Fibroblast of lung (primary cell): ENCODE data around the gene ZFYVE28. TPM values are rescaled to one million over a fixed set of nuclear protein-coding genes. Genes with fewer than 3 reads are reported as not detected.

Source experiments
- DNase-seq, 2 donors: peaks; one replicate each; pipeline versions ENCODE4 v3.0.0 to v3.0.0-alpha.2; 2010; ENCODE audit warnings: low read depth in 2 of 2
- H2AFZ ChIP-seq: 2 replicates; pipeline ENCODE4 v1.5.1; 2012; ENCODE audit warnings: low read length, control low read depth, inconsistent platforms
- H3K27ac ChIP-seq: 2 replicates; pipeline ENCODE4 v1.5.1; 2011; ENCODE audit warnings: low read length, control low read depth; ENCODE audit not compliant: insufficient read depth
- H3K27me3 ChIP-seq: 2 replicates; pipeline ENCODE4 v1.5.1; 2011; ENCODE audit warnings: mild to moderate bottlenecking, low read length; ENCODE audit not compliant: control insufficient read depth, insufficient read depth
- H3K36me3 ChIP-seq: 2 replicates; pipeline ENCODE4 v1.5.1; 2011; ENCODE audit warnings: low read length; ENCODE audit not compliant: control insufficient read depth, insufficient read depth
- H3K4me1 ChIP-seq: 2 replicates; pipeline ENCODE4 v1.5.1; 2011; ENCODE audit warnings: low read length; ENCODE audit not compliant: control insufficient read depth, insufficient read depth; ENCODE audit errors: extremely low read depth
- H3K4me2 ChIP-seq: 2 replicates; pipeline ENCODE4 v1.5.1; 2011; ENCODE audit warnings: low read length, control low read depth; ENCODE audit not compliant: insufficient read depth; ENCODE audit errors: extremely low read depth
- H3K4me3 ChIP-seq, 4 experiments: fragments of 200-600 bp in 1 of 4; sonication (generic) in 1 of 4; replicated peaks in 1 of 4; 2 replicates each; pipeline ENCODE4 v1.5.1; 2011 to 2016; ENCODE audit warnings: low read length in 4 of 4, low read depth in 3 of 4, mild to moderate bottlenecking in 3 of 4, control low read depth in 2 of 4, inconsistent platforms in 1 of 4, mixed read lengths in 1 of 4; ENCODE audit not compliant: insufficient read depth in 1 of 4; ENCODE audit errors: control extremely low read depth in 1 of 4
- H3K79me2 ChIP-seq: 2 replicates; pipeline ENCODE4 v1.5.1; 2012; ENCODE audit warnings: mild to moderate bottlenecking, low read length, inconsistent platforms; ENCODE audit not compliant: control insufficient read depth, insufficient read depth
- H3K9ac ChIP-seq: 2 replicates; pipeline ENCODE4 v1.5.1; 2011; ENCODE audit warnings: mild to moderate bottlenecking, low read length, control low read depth; ENCODE audit not compliant: insufficient read depth
- H3K9me3 ChIP-seq: 2 replicates; pipeline ENCODE4 v1.5.1; 2012; ENCODE audit warnings: low read depth, low read length; ENCODE audit not compliant: control insufficient read depth, insufficient read depth
- H4K20me1 ChIP-seq: 2 replicates; pipeline ENCODE4 v1.5.1; 2011; ENCODE audit warnings: low read length; ENCODE audit not compliant: control insufficient read depth, insufficient read depth; ENCODE audit errors: extremely low read depth
- EZH2 ChIP-seq: IDR thresholded peaks from 2 replicates; pipeline ENCODE4 v1.5.1; 2012; ENCODE audit warnings: low read length, control low read depth, mild to moderate bottlenecking; ENCODE audit errors: missing control alignments
- polyA plus RNA-seq, 2 donors: library from polyadenylated mRNA; depleted of rRNA in 1 of 2; stranded (reverse) in 1 of 2; unstranded in 1 of 2; fragments of >200 nt; gene quantifications; 2 replicates each; pipeline ENCODE4 v1.2.1, GENCODE V29; 2011 to 2012; ENCODE audit warnings: missing spikeins in 1 of 2
- total RNA-seq: library from RNA; depleted of rRNA; stranded (reverse); fragments of >200 nt; gene quantifications from 2 replicates; pipeline ENCODE4 v1.2.1, GENCODE V29; 2014
- TF ChIP-seq, protein P1 (sequence below), 2 donors: IDR thresholded peaks in 1 of 2; conservative IDR thresholded peaks in 1 of 2; 1 replicate in 1 of 2; 2 replicates in 1 of 2; pipeline ENCODE4 v1.5.1; 2011 to 2012; ENCODE audit warnings: low read length in 2 of 2, control low read depth in 1 of 2, inconsistent platforms in 1 of 2, low read depth in 1 of 2, mild to moderate bottlenecking in 1 of 2

Gene ZFYVE28
- total and polyA plus RNA-seq, 2 donors (not counting 1 experiment from before 2014, with no cell fraction given) = 2.4 to 11.6 TPM

DNA sequence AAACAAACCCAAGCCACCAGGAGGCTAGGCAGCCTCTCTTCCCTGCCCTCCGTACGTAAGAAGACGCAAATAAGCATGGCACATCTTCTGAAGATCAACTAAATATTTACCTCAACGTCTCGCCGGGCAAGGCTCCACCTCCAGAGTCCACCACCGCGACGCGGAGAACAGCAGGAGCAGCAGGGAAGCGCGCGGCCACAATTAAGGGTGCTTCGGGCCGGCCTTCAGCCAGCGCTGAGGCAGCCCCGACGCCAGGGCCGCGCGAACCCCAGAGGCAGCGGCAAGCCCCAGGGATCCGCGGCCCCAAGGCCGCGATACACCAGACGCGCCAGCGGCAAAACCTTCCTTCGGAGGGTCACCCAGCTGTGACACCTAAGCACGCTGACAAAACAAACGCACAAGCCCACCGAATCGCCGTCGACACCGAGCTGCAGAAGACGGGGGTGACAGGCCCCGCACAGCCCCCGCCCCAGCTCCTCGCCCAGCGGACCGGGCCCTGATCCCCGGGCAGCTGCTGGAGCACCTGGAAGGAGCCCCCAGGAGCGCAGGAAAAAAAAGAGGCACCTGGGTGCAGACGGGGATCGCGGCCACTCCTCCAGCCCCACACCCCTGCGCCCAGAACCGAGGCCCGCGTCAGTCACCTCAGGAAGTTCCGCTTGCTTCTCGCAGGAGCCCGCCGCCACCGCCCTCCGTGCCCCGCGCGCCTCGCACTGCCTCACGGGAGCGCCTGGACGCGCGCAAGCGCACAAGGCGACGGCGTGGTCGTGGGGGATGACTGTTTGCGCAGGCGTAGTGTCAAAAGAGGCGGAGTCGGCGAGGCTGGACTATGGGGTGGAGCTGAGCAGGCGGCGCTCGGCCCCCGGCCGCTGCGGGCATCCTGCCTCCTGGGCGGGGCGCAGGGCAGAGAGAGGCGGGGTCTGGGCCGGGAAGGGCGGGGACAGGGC is 176.8 kb downstream of the ZFYVE28 start, which contains the start of the genes HAUS3 and POLN:
HAUS3 (minus strand) TSS at position 712 of the 944 bp plus-strand sequence. CDS start 1,175 bp downstream, outside the sequence.
POLN (minus strand) TSS at position 712 of the 944 bp plus-strand sequence. CDS start 12,890 bp downstream, outside the sequence.
- Histone ChIP-seq H3K36me3 (no peaks in the 10 kb centered on the region), H3K79me2 (peaks cover 44% of the 10 kb centered on the region), H3K4me3 (peak within 1 kb of the TSS; percentile 84 to 98 (median 87)), H4K20me1 (no peaks in the 10 kb centered on the region), H3K9ac (peak within 1 kb of the TSS; percentile 76), H3K27me3 (no peaks in the 10 kb centered on the region), H3K9me3 (no peaks in the 10 kb centered on the region), H3K27ac (peak within 1 kb of the TSS; percentile 48), H3K4me1 (peaks cover 2% of the 10 kb centered on the region), H3K4me2 (peak within 1 kb of the TSS; percentile 67), H2AFZ (peak within 1 kb of the TSS; percentile 53)
- peak; percentile 90 to 97 for DNase-seq
- TF ChIP-seq, protein P1, sequence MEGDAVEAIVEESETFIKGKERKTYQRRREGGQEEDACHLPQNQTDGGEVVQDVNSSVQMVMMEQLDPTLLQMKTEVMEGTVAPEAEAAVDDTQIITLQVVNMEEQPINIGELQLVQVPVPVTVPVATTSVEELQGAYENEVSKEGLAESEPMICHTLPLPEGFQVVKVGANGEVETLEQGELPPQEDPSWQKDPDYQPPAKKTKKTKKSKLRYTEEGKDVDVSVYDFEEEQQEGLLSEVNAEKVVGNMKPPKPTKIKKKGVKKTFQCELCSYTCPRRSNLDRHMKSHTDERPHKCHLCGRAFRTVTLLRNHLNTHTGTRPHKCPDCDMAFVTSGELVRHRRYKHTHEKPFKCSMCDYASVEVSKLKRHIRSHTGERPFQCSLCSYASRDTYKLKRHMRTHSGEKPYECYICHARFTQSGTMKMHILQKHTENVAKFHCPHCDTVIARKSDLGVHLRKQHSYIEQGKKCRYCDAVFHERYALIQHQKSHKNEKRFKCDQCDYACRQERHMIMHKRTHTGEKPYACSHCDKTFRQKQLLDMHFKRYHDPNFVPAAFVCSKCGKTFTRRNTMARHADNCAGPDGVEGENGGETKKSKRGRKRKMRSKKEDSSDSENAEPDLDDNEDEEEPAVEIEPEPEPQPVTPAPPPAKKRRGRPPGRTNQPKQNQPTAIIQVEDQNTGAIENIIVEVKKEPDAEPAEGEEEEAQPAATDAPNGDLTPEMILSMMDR (conservative IDR thresholded peaks at IDR 0.05 in 1 of 2, IDR thresholded peaks at IDR 0.05 in 1 of 2; ENCODE audit: low read depth in 1 of 2, low read length in 2 of 2) = no peak
- TF ChIP-seq EZH2 = no peak

- H3K27me3 ChIP-seq = no peaks in the 10 kb centered on the region
- H3K36me3 ChIP-seq = no peaks in the 10 kb centered on the region
- no peak for DNase-seq
- H3K4me3 ChIP-seq = peak overlapping the region; percentile 84 to 98 (median 87)
- no peak for TF ChIP-seq EZH2
- TF ChIP-seq, protein P1 (conservative IDR thresholded peaks at IDR 0.05 in 1 of 2, IDR thresholded peaks at IDR 0.05 in 1 of 2; ENCODE audit: low read depth in 1 of 2, low read length in 2 of 2) = no peak
- peaks cover 44% of the 10 kb centered on the region for H3K79me2 ChIP-seq
- peaks cover 2% of the 10 kb centered on the region for H3K4me1 ChIP-seq
- H3K4me2 ChIP-seq = peak overlapping the region; percentile 67
- H3K27ac ChIP-seq = peak overlapping the region; percentile 48
- no peaks in the 10 kb centered on the region for H4K20me1 ChIP-seq
- no peaks in the 10 kb centered on the region for H3K9me3 ChIP-seq
- H2AFZ ChIP-seq = no peak overlapping the region
- peak overlapping the region; percentile 76 for H3K9ac ChIP-seq
Observed at GRCh38 chr4:2241003-2241402, 177.4 kb downstream of the ZFYVE28 start.

GRCh38 chr4:2236944-2237666 is 181.3 kb downstream of the ZFYVE28 start:
- H3K4me3 ChIP-seq = no peak overlapping the region
- H3K9me3 ChIP-seq = no peaks in the 10 kb centered on the region
- no peaks in the 10 kb centered on the region for H4K20me1 ChIP-seq
- peaks cover 44% of the 10 kb centered on the region for H3K79me2 ChIP-seq
- no peaks in the 10 kb centered on the region for H3K4me1 ChIP-seq
- H3K4me2 ChIP-seq = no peak overlapping the region
- H3K27ac ChIP-seq = no peak overlapping the region
- no peak overlapping the region for H3K9ac ChIP-seq
- H3K27me3 ChIP-seq = no peaks in the 10 kb centered on the region
- DNase-seq = no peak
- TF ChIP-seq, protein P1 (conservative IDR thresholded peaks at IDR 0.05 in 1 of 2, IDR thresholded peaks at IDR 0.05 in 1 of 2; ENCODE audit: low read depth in 1 of 2, low read length in 2 of 2) = no peak
- TF ChIP-seq EZH2 = no peak
- H2AFZ ChIP-seq = no peak overlapping the region
- peaks cover 3% of the 10 kb centered on the region for H3K36me3 ChIP-seq
